HL-60 (cell line): ENCODE data around the gene ANO10.

Experiments used
- CTCF ChIP-seq: IDR thresholded peaks from one replicate; pipeline ENCODE4 v1.5.1; 2011; ENCODE audit warnings: low read length, control low read depth, inconsistent platforms; ENCODE audit not compliant: insufficient read depth
- GABPA ChIP-seq: IDR thresholded peaks from 2 replicates; pipeline ENCODE4 v1.6.1; 2012; ENCODE audit warnings: low read depth
- POLR2AphosphoS5 ChIP-seq: IDR thresholded peaks from 2 replicates; pipeline ENCODE4 v1.6.1; 2012; ENCODE audit warnings: low read depth
- REST ChIP-seq: IDR thresholded peaks from 2 replicates; pipeline ENCODE4 v1.6.1; 2012; ENCODE audit warnings: low read depth; ENCODE audit not compliant: insufficient replicate concordance

- TF ChIP-seq CTCF (no peak), GABPA (no peak), REST (no peak), POLR2AphosphoS5 (no peak)
These were observed 5.8 kb downstream of the ANO10 start for GRCh38 chr3:43616034-43616433.
